Activated gamma-delta T cell (primary cell): ENCODE data around the gene LZTS2.
A peak's percentile ranks its signal among the peaks of the same experiment; 100 is the strongest.

ENCODE experiments used
- DNase-seq: peaks from one replicate; lab custom pipeline; 2025; lab: John Stamatoyannopoulos, UW

The LZTS2 gene

GRCh38 chr10:100998183-100998990, 1.2 kb upstream of the LZTS2 start:
- peak; percentile 25 for DNase-seq

GRCh38 chr10:100998991-100999741, 442 bp upstream of the LZTS2 start:
- DNase-seq, result peak; percentile 59

- DNase-seq, result no peak
These were observed 713 bp downstream of the LZTS2 start for GRCh38 chr10:101000127-101000914.

GRCh38 chr10:101000915-101001658, 1.5 kb downstream of the LZTS2 start:
- no peak for DNase-seq

GRCh38 chr10:101001659-101002035, 2.0 kb downstream of the LZTS2 start:
- no peak for DNase-seq

- DNase-seq, result no peak
These were observed 2.8 kb downstream of the LZTS2 start for GRCh38 chr10:101002456-101002855.

GRCh38 chr10:101003639-101004206, 4.1 kb downstream of the LZTS2 start:
- no peak for DNase-seq

- no peak for DNase-seq
These were observed 5.8 kb downstream of the LZTS2 start for GRCh38 chr10:101005361-101005760.

- no peak for DNase-seq
These were observed 6.4 kb downstream of the LZTS2 start for GRCh38 chr10:101005869-101006567.

- DNase-seq, result no peak
These were observed 7.0 kb downstream of the LZTS2 start for GRCh38 chr10:101006593-101007098.

- DNase-seq, result no peak
These were observed 7.6 kb downstream of the LZTS2 start for GRCh38 chr10:101007099-101007711.

- no peak for DNase-seq
These were observed 8.6 kb downstream of the LZTS2 start for GRCh38 chr10:101007915-101008822.

- no peak for DNase-seq
These were observed 9.3 kb downstream of the LZTS2 start for GRCh38 chr10:101008823-101009423.

- DNase-seq, result no peak
These were observed 10.7 kb downstream of the LZTS2 start for GRCh38 chr10:101010329-101010728.

- DNase-seq, result no peak
These were observed 12.2 kb downstream of the LZTS2 start for GRCh38 chr10:101011517-101012423.

GRCh38 chr10:101012525-101013364, 13.1 kb downstream of the LZTS2 start:
- no peak for DNase-seq
